D341Med (cell line): ENCODE results near the gene PVALEF.

Experiments used
- DNase-seq: peaks from one replicate; pipeline ENCODE4 v3.0.0; 2012; ENCODE audit warnings: low spot score

Gene PVALEF

DNA sequence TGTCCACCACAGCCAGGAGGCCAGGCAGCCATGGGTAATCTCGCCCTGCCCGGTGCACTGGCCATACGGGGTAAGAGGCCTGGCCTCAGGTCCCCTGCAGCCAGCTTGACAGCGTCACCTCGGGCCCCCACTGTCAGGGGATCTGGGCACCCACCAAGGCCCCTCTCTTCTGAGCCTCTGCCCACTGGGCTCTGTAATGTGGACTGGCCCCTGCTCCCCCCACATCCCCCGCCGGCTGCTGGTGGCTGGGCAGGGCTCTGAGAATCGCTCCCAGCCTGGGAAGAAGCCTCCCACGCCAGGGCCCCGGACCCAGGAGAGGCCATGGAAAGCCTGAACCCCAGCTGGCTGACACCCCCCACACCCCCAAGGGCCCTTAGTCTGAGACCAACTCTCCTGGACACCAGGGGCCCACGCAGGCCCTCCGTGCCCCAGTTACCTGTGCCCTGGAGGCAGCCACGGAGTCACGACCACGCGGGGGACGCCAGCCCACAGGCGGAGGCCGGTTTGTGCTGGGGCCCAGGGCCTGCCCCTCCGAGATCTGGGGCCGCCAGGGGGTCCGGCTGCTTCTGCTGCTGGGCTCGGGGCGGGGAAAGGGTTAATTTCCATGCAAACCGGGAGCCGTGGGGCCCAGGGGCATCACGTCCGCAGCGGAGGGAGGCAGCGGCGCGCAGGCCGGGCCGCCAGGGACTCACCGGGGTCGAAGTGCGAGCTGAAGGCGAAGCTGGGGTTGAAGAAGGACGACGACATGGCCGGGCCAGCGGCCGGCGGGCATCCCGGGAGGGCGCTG is at the start of gene PVALEF:
Gene PVALEF (plus strand): TSS at position 262 of the 787 bp plus-strand sequence. CDS start 15,720 bp downstream, outside the sequence.
- no peak for DNase-seq

- DNase-seq = no peak
Observed at GRCh38 chr17:81115749-81116464, 49.4 kb upstream of the PVALEF start.

DNA sequence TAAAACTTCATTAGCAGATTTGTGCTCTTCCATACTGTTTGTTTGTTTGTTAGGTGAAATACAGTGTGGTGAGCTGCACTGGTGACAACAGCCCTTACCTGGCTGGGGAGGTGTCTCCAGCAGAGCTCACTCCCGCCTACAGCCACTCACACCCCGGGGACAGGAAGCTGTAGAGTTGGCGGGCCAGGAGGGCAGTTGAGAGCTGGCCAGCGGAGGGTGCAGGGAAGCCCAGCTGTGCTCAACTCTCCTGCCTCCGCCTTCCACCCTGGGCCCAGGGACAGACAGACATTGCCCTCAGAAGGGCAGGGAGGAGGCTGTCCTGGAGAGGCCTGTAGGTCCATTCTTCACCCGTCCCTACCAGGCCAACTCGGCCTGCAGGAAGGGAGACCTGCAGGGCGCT is 48.6 kb upstream of the PVALEF start:
- DNase-seq = no peak

- DNase-seq = no peak
Observed at GRCh38 chr17:81117672-81118198, 47.6 kb upstream of the PVALEF start.

GRCh38 chr17:81118308-81119221 is 46.7 kb upstream of the PVALEF start:
- no peak for DNase-seq

GRCh38 chr17:81119223-81120148 is 45.8 kb upstream of the PVALEF start:
- DNase-seq = peak; percentile 96

GRCh38 chr17:81120149-81120484 is 45.2 kb upstream of the PVALEF start:
- no peak for DNase-seq

GRCh38 chr17:81120695-81121621 is 44.3 kb upstream of the PVALEF start:
- no peak for DNase-seq

GRCh38 chr17:81121841-81122733 is 43.2 kb upstream of the PVALEF start:
- no peak for DNase-seq

DNA sequence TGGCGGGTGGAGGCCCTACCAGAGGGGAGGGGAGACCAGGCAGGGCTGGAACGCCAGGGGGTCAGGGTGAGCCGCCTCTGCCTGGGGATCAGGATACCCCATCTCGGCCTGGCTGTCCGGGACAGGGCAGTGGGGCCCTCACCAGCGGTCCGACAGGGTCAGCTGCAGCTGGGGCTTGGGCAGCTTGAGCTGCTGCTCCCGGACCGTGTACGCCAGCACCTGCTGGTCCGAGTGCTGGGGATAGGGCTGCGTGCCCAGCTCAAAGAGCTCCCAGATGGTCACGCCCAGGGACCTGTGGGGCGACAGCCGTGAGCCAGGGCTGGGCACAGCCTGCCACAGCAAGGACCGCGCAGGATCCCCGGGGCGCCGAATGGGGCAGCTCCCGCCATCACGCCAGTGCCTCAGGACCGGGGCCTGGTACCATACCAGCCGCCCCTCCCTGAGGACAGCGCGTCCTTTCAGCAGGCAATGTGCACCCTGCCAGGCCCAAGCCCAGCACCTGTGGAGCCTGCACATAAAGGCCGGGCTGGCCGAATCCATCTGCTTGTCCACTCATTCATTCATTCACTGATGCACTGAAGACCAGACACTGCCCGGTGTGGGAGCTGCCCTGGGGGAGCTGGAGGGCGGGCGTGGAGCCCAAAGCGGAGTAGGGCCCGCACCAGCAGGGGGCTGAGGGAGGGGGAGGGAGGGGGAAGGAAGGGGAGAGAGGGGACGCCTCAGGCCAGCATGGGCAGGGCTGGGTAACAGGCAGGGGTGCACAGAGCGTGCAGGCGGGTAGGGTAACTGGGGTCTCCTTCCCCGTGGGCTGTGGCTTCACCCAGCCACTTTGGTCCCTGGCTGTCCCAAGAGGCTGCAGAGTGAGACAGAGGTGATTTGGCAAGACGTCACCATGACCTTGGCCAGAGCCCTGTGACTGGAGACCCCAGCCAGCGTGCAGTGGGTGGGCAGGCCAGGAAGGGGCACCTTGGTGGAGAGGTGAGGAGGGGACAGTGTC is 42.0 kb upstream of the PVALEF start:
- no peak for DNase-seq

GRCh38 chr17:81124377-81124776 is 40.9 kb upstream of the PVALEF start:
- no peak for DNase-seq

DNA sequence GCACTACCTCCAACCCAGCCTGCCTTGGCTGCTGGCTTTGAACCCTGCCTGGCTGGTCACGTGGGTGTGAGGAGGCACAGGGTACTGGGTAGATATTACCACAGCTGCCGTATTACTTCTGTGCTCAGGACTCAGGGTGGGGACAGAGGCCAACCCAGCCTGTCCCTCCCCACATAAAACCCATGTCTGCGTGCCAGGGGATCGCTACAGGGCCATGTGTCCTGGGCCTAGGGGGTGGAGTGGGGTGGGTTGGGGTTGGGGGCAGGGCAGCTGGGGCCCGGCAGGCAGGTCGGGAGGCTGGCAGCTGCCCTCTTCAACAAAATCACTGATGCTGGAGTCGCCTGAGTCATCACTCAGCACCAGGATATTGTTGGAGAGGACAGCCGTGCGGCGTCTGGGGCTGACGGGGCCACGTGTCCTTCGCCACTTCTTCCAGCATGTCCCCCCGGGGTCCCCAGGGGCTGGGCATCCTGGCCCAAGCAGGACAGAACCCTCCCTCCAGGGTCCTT is 39.7 kb upstream of the PVALEF start:
- DNase-seq = no peak

DNA sequence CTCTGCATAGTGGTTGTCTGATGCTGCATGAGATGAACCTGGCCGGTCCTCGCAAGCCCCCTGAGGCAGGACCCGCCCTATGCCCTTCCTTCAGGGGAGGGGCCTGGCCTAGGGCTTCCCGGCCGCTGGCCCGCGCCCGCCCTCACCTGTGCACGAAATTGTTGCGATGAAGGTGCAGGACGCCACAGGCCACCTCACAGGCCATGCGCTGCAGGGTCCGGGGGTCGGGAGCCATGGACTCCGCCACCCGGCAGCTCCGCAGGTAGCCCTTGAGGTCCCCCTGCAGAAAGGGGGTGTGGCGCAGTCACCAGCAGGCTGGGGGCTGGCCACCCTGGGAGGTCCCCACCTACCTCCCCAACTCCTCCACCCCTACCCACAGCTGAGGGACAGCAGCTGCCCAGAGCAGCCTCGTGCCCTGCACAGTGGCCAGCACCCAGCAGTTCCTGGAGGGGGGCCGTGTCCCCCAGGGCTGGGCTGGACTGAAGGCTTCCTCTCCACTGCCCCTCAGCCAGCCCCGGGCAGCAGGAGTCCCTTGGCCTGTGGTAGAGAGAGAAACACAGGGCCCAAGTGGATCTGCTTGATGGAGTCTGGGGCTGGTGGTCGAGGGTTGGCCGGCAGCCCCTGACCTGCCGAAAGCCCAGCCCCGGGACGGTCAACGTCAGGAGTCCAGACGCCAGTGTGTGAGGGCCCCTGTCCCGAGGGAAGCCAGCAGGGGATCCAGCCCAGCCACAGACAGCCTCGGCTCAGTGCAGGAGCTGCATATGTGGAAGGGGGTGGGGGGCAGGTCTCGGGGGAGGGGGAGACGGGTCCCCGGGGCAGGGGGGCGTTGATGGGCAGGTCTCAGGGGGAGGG is 38.8 kb upstream of the PVALEF start:
- no peak for DNase-seq

DNA sequence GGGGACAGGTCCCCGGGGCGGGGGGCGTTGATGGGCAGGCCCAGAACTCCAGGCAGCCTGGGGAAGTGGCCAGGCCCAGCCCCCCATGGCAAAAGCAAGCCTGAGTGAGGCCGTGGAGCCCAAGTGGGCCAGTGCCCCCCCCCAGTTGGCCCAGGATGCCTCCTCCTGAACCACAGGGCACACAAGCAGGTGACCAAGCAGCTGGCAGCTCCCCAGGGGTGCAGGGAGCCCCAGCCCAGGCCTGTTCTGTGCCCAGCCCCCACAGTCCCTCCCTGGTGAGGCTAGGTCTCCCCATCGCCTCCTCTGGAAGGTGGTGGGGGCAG is 38.2 kb upstream of the PVALEF start:
- no peak for DNase-seq

DNA sequence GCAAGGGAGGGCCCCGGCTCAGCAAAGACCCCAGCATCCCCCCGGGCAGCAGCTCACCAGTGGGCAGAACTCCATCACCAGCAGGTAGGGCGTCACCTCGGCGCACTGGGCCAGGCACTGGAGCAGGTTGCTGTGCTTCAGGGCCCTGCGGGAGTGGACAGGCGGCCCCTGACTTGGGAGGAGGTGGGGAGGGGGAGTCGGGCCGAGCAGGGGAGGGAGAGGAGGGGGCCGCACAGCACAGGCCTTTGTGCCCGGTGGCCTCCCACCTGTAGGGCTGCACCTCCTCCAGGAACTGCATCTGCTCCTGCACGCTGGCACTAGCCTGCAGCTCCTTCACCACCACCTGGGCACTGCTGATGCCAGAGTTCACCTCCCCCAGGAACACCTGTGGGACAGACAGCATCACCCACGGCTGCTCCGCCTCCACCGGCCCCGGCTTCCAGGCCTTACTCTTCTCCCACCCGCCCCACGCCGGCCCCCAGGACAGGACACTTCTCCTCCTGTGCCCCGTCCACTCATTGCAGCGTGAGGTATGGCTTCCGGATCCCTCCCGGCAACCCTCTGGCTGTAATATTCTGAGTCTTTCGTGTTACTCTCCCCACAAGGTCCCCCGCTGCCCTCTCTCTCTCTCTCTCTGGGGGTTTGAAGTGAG is 37.7 kb upstream of the PVALEF start:
- DNase-seq = no peak

GRCh38 chr17:81128338-81128737 is 37.0 kb upstream of the PVALEF start:
- no peak for DNase-seq
